Mesenchymal stem cell (in vitro differentiated cells and primary cell): ENCODE results near the gene SEL1L2.

Source experiments
- DNase-seq: peaks from one replicate; pipeline ENCODE4 v3.0.0-alpha.2; 2013
- H2AFZ ChIP-seq: one replicate; pipeline ENCODE4 v1.6.1; 2013; ENCODE audit warnings: low read depth, mild to moderate bottlenecking, control low read depth, inconsistent platforms, low read length, moderate library complexity
- H2AK5ac ChIP-seq: 2 replicates; pipeline ENCODE4 v1.6.1; 2013; ENCODE audit warnings: low read length, moderate library complexity, mild to moderate bottlenecking, inconsistent platforms; ENCODE audit not compliant: severe bottlenecking
- H2BK120ac ChIP-seq: one replicate; pipeline ENCODE4 v1.6.1; 2013; ENCODE audit warnings: low read depth, mild to moderate bottlenecking, inconsistent platforms, low read length, moderate library complexity
- H2BK12ac ChIP-seq, 2 experiments: one replicate each; pipeline ENCODE4 v1.6.1; 2013; ENCODE audit warnings: inconsistent platforms in 2 of 2, low read length in 2 of 2, mild to moderate bottlenecking in 2 of 2, moderate library complexity in 2 of 2, control low read depth in 1 of 2
- H2BK15ac ChIP-seq: one replicate; pipeline ENCODE4 v1.6.1; 2013; ENCODE audit warnings: mild to moderate bottlenecking, low read depth, inconsistent platforms; ENCODE audit not compliant: poor library complexity, severe bottlenecking
- H2BK5ac ChIP-seq: 2 replicates; pipeline ENCODE4 v1.6.1; 2013; ENCODE audit warnings: low read depth, mild to moderate bottlenecking, low read length, control low read depth, inconsistent platforms; ENCODE audit not compliant: poor library complexity, severe bottlenecking
- H3K14ac ChIP-seq, 2 experiments: one replicate each; pipeline ENCODE4 v1.6.1; 2013; ENCODE audit warnings: inconsistent platforms in 2 of 2, low read length in 2 of 2, control low read depth in 1 of 2, mild to moderate bottlenecking in 1 of 2, moderate library complexity in 1 of 2
- H3K18ac ChIP-seq, 2 experiments: one replicate each; pipeline ENCODE4 v1.6.1; 2013; ENCODE audit warnings: inconsistent platforms in 2 of 2, low read length in 2 of 2, control low read depth in 1 of 2, low read depth in 1 of 2, mild to moderate bottlenecking in 1 of 2
- H3K23ac ChIP-seq, 2 experiments: one replicate each; pipeline ENCODE4 v1.6.1; 2013; ENCODE audit warnings: inconsistent platforms in 2 of 2, low read length in 2 of 2, mild to moderate bottlenecking in 2 of 2, moderate library complexity in 2 of 2, control low read depth in 1 of 2
- H3K27ac ChIP-seq: 2 replicates; pipeline ENCODE4 v1.5.1; 2013; ENCODE audit warnings: mild to moderate bottlenecking, moderate library complexity, low read length, control low read depth, inconsistent platforms; ENCODE audit not compliant: poor library complexity, severe bottlenecking
- H3K27me3 ChIP-seq, 2 experiments: 2 replicates each; pipeline versions ENCODE4 v1.6.1 to v1.7.0; 2013; ENCODE audit warnings: low read length in 2 of 2, mild to moderate bottlenecking in 2 of 2, moderate library complexity in 2 of 2, control low read depth in 1 of 2, inconsistent platforms in 1 of 2; ENCODE audit not compliant: control insufficient read depth in 1 of 2, insufficient read depth in 1 of 2
- H3K36me3 ChIP-seq, 2 experiments: 2 replicates each; pipeline versions ENCODE4 v1.6.1 to v1.7.0; 2013; ENCODE audit warnings: low read length in 2 of 2, control low read depth in 1 of 2, inconsistent platforms in 1 of 2, low read depth in 1 of 2, mild to moderate bottlenecking in 1 of 2; ENCODE audit not compliant: insufficient read depth in 2 of 2, control insufficient read depth in 1 of 2
- H3K4ac ChIP-seq, 2 experiments: one replicate each; pipeline ENCODE4 v1.6.1; 2013; ENCODE audit warnings: inconsistent platforms in 2 of 2, low read length in 2 of 2, mild to moderate bottlenecking in 2 of 2, moderate library complexity in 2 of 2, control low read depth in 1 of 2, low read depth in 1 of 2
- H3K4me1 ChIP-seq: 2 replicates; pipeline ENCODE4 v1.6.1; 2013; ENCODE audit warnings: low read depth, low read length, control low read depth; ENCODE audit not compliant: control insufficient read depth, insufficient read depth
- H3K4me2 ChIP-seq: 2 replicates; pipeline ENCODE4 v1.6.1; 2013; ENCODE audit warnings: low read length, mild to moderate bottlenecking, inconsistent platforms; ENCODE audit not compliant: poor library complexity, severe bottlenecking
- H3K4me3 ChIP-seq, 2 experiments: 2 replicates each; pipeline versions ENCODE4 v1.5.1 to v1.7.0; 2013; ENCODE audit warnings: low read length in 2 of 2, mild to moderate bottlenecking in 2 of 2, control low read depth in 1 of 2, low read depth in 1 of 2; ENCODE audit not compliant: insufficient read depth in 1 of 2
- H3K79me1 ChIP-seq: replicated peaks from 2 replicates; pipeline ENCODE4 v1.6.1; 2013; ENCODE audit warnings: mild to moderate bottlenecking, control low read depth, low read length, inconsistent platforms; ENCODE audit not compliant: poor library complexity, severe bottlenecking
- H3K9ac ChIP-seq: 2 replicates; pipeline ENCODE4 v1.7.0; 2013; ENCODE audit warnings: mild to moderate bottlenecking, low read length, moderate library complexity
- H3K9me3 ChIP-seq: 2 replicates; pipeline ENCODE4 v1.7.0; 2013; ENCODE audit warnings: mild to moderate bottlenecking, low read length; ENCODE audit not compliant: control insufficient read depth
- H4K8ac ChIP-seq: one replicate; pipeline ENCODE4 v1.6.1; 2013; ENCODE audit warnings: inconsistent platforms, mild to moderate bottlenecking, low read length, moderate library complexity
- H4K91ac ChIP-seq: one replicate; pipeline ENCODE4 v1.6.1; 2013; ENCODE audit warnings: mild to moderate bottlenecking, low read length, inconsistent platforms
- WGBS: methylation state at CpG from one replicate; pipeline ENCODE4 v1.1.7; 2013; ENCODE audit warnings: mixed read lengths; 5-methylcytosine and 5-hydroxymethylcytosine counted together

The SEL1L2 gene

GRCh38 chr20:13883425-13883824 is 107.0 kb downstream of the SEL1L2 start:
- Histone ChIP-seq H2BK120ac (no peak overlapping the region), H3K4me1 (no peaks in the 10 kb centered on the region), H3K9ac (no peak overlapping the region), H3K36me3 (no peaks in the 10 kb centered on the region), H3K79me1 (no peaks in the 10 kb centered on the region), H2BK5ac (no peak overlapping the region), H3K9me3 (no peaks in the 10 kb centered on the region), H4K8ac (no peak overlapping the region), H2BK12ac (no peak overlapping the region), H3K27ac (no peak overlapping the region), H2BK15ac (no peak overlapping the region), H3K18ac (no peak overlapping the region), H2AK5ac (no peak overlapping the region), H3K27me3 (no peaks in the 10 kb centered on the region), H3K4ac (no peak overlapping the region), H3K4me2 (no peak overlapping the region), H4K91ac (no peak overlapping the region), H3K23ac (no peak overlapping the region), H3K14ac (no peak overlapping the region), H2AFZ (no peak overlapping the region), H3K4me3 (no peak overlapping the region)
- no peak for DNase-seq
- WGBS, result 19% methylated on average over 1 of the region's 1 CpG

GRCh38 chr20:13878566-13878965 is 111.8 kb downstream of the SEL1L2 start:
- Histone ChIP-seq H2BK15ac (no peak overlapping the region), H2BK12ac (no peak overlapping the region), H3K27me3 (no peaks in the 10 kb centered on the region), H3K18ac (no peak overlapping the region), H2BK5ac (no peak overlapping the region), H3K14ac (no peak overlapping the region), H2BK120ac (no peak overlapping the region), H3K4ac (no peak overlapping the region), H3K36me3 (no peaks in the 10 kb centered on the region), H3K9ac (no peak overlapping the region), H2AFZ (no peak overlapping the region), H3K9me3 (no peaks in the 10 kb centered on the region), H4K8ac (no peak overlapping the region), H3K4me2 (no peak overlapping the region), H3K23ac (no peak overlapping the region), H4K91ac (no peak overlapping the region), H2AK5ac (no peak overlapping the region), H3K4me3 (no peak overlapping the region), H3K4me1 (no peaks in the 10 kb centered on the region), H3K79me1 (no peaks in the 10 kb centered on the region), H3K27ac (no peak overlapping the region)
- WGBS, result no CpG with 5 or more reads among the region's 2 CpGs
- no peak for DNase-seq

- Histone ChIP-seq H3K14ac (no peak overlapping the region), H3K9ac (no peak overlapping the region), H3K36me3 (no peaks in the 10 kb centered on the region), H2BK15ac (no peak overlapping the region), H3K27me3 (no peaks in the 10 kb centered on the region), H2AFZ (no peak overlapping the region), H3K9me3 (no peaks in the 10 kb centered on the region), H2BK120ac (no peak overlapping the region), H3K23ac (no peak overlapping the region), H3K79me1 (no peaks in the 10 kb centered on the region), H2BK5ac (no peak overlapping the region), H3K4me1 (no peaks in the 10 kb centered on the region), H2BK12ac (no peak overlapping the region), H4K8ac (no peak overlapping the region), H3K27ac (no peak overlapping the region), H3K18ac (no peak overlapping the region), H3K4me2 (no peak overlapping the region), H4K91ac (no peak overlapping the region), H3K4ac (no peak overlapping the region), H2AK5ac (no peak overlapping the region), H3K4me3 (no peak overlapping the region)
- WGBS, result 35% methylated on average over 3 of the region's 4 CpGs
- DNase-seq, result no peak
Measured at GRCh38 chr20:13877793-13878192, 112.6 kb downstream of the SEL1L2 start.

GRCh38 chr20:13875265-13875811 is 115.1 kb downstream of the SEL1L2 start:
- no peak overlapping the region for H3K4me2 ChIP-seq
- H3K4me1 ChIP-seq, result no peaks in the 10 kb centered on the region
- no peak overlapping the region for H2AFZ ChIP-seq
- no peaks in the 10 kb centered on the region for H3K9me3 ChIP-seq
- no peak overlapping the region for H3K4ac ChIP-seq
- no peak overlapping the region for H3K27ac ChIP-seq
- no peak overlapping the region for H3K14ac ChIP-seq
- no peak overlapping the region for H2BK120ac ChIP-seq
- no peak overlapping the region for H3K4me3 ChIP-seq
- no peak overlapping the region for H3K23ac ChIP-seq
- H3K27me3 ChIP-seq, result no peaks in the 10 kb centered on the region
- no peak overlapping the region for H4K91ac ChIP-seq
- H2BK12ac ChIP-seq, result no peak overlapping the region
- H3K36me3 ChIP-seq, result no peaks in the 10 kb centered on the region
- no peak for DNase-seq
- no peak overlapping the region for H4K8ac ChIP-seq
- no peak overlapping the region for H2BK5ac ChIP-seq
- H3K18ac ChIP-seq, result no peak overlapping the region
- WGBS, result 90% methylated on average over 2 of the region's 3 CpGs
- H2BK15ac ChIP-seq, result no peak overlapping the region
- no peak overlapping the region for H2AK5ac ChIP-seq
- no peaks in the 10 kb centered on the region for H3K79me1 ChIP-seq
- H3K9ac ChIP-seq, result no peak overlapping the region
